K562 (cell line): ENCODE data around the gene ACY1. TPM values are rescaled to one million over a fixed set of nuclear protein-coding genes. Genes with fewer than 3 reads are reported as not detected.

Experiments used
- ATAC-seq: fragments of 200-7000 bp; cut with Tn5 transposase; 3 replicates; pipeline ENCODE4 v1.9.1; 2020; ENCODE audit warnings: moderate library complexity
- BruUV-seq: library from RNA; stranded (reverse); fragments of 400-500 nt; replicated peaks from 2 replicates; lab custom pipeline; 2021; lab: Mats Ljungman, UMichigan
- CTCF ChIA-PET: fragments of 300-600 bp; formaldehyde crosslinking; extraction: SDS; loops from one replicate; lab custom pipeline; 2021; ENCODE audit warnings: low intra/inter-chr PET ratio; lab: Yijun Ruan, JAX
- POLR2A ChIA-PET: fragments of 300-600, 350-650 bp; sonication (Branson Sonifier 250); formaldehyde crosslinking; extraction: SDS; loops from one replicate; lab custom pipeline; 2021; ENCODE audit warnings: antibody characterized with exemption, inconsistent platforms; lab: Yijun Ruan, JAX
- DNase-seq, 4 experiments: peaks; one replicate each; pipeline versions ENCODE4 v3.0.0 to v3.0.0-alpha.2; 2011 to 2018; ENCODE audit warnings: low spot score in 3 of 4, mixed read lengths in 3 of 4; ENCODE audit errors: extremely low read depth in 1 of 4
- FAIRE-seq: peaks from 2 replicates; lab custom pipeline; 2011; peaks lifted over from hg19 to GRCh38; lab: Jason Lieb, UNC
- H2AFZ ChIP-seq: 2 replicates; pipeline ENCODE4 v1.6.0; 2011; ENCODE audit warnings: low read depth, low read length, control low read depth, inconsistent platforms
- H3K27ac ChIP-seq: fragments of 200-600 bp; 3 replicates; pipeline ENCODE4 v1.8.0; 2011; ENCODE audit warnings: low read depth, mild to moderate bottlenecking, control low read depth, inconsistent platforms, low read length, moderate library complexity, mixed read lengths; ENCODE audit errors: extremely low read depth
- H3K27me3 ChIP-seq, 2 experiments: fragments of 300-600 bp in 1 of 2; 2 replicates in 1 of 2; 3 replicates in 1 of 2; pipeline versions ENCODE4 v1.6.0 to v1.8.0; 2011; ENCODE audit warnings: inconsistent platforms in 2 of 2, low read length in 2 of 2, mild to moderate bottlenecking in 1 of 2, mixed read lengths in 1 of 2, moderate library complexity in 1 of 2; ENCODE audit not compliant: control insufficient read depth in 2 of 2, insufficient read depth in 2 of 2
- H3K36me3 ChIP-seq: fragments of 300-600 bp; 3 replicates; pipeline ENCODE4 v1.8.0; 2011; ENCODE audit warnings: mild to moderate bottlenecking, low read length, inconsistent platforms; ENCODE audit not compliant: control insufficient read depth, insufficient read depth
- H3K4me1 ChIP-seq, 2 experiments: fragments of 200-600 bp in 1 of 2; replicated peaks in 1 of 2; 2 replicates in 1 of 2; 3 replicates in 1 of 2; pipeline versions ENCODE4 v1.5.1 to v1.8.0; 2011; ENCODE audit warnings: inconsistent platforms in 2 of 2, low read length in 2 of 2, mild to moderate bottlenecking in 1 of 2, mixed read lengths in 1 of 2, moderate library complexity in 1 of 2; ENCODE audit not compliant: control insufficient read depth in 2 of 2, insufficient read depth in 2 of 2
- H3K4me2 ChIP-seq: 2 replicates; pipeline ENCODE4 v1.6.1; 2011; ENCODE audit warnings: low read length, control low read depth, inconsistent platforms, mixed read lengths; ENCODE audit not compliant: insufficient read depth
- H3K4me3 ChIP-seq: fragments of 200-600 bp; sonication (generic), shearing (Covaris generic); 2 replicates; pipeline ENCODE4 v1.5.1; 2016; ENCODE audit warnings: control low read depth, inconsistent platforms
- H3K79me2 ChIP-seq: fragments of 200-600 bp; 3 replicates; pipeline ENCODE4 v1.8.0; 2011; ENCODE audit warnings: low read length, inconsistent platforms; ENCODE audit not compliant: control insufficient read depth, insufficient read depth
- H3K9ac ChIP-seq, 2 experiments: 2 replicates each; pipeline versions ENCODE4 v1.6.0 to v1.6.1; 2011; ENCODE audit warnings: low read depth in 2 of 2, low read length in 2 of 2, control low read depth in 1 of 2, inconsistent platforms in 1 of 2, mild to moderate bottlenecking in 1 of 2, mixed read lengths in 1 of 2; ENCODE audit not compliant: insufficient read depth in 1 of 2
- H3K9me1 ChIP-seq: one replicate; pipeline ENCODE4 v1.6.0; 2011; ENCODE audit warnings: inconsistent platforms, mild to moderate bottlenecking, low read length, moderate library complexity; ENCODE audit not compliant: control insufficient read depth, insufficient read depth
- H3K9me3 ChIP-seq: replicated peaks from 2 replicates; pipeline ENCODE4 v1.5.1; 2011; ENCODE audit warnings: low read depth, low read length, inconsistent platforms; ENCODE audit not compliant: control insufficient read depth, insufficient read depth
- H4K20me1 ChIP-seq: replicated peaks from 2 replicates; pipeline ENCODE4 v1.6.1; 2011; ENCODE audit warnings: low read length, inconsistent platforms, mixed read lengths; ENCODE audit not compliant: control insufficient read depth, insufficient read depth
- KDM1A ChIP-seq, 2 experiments: fragments of 450-650 bp; IDR thresholded peaks; 2 replicates each; pipeline ENCODE4 v1.6.1; 2016; ENCODE audit warnings: mild to moderate bottlenecking in 2 of 2
- POLR2AphosphoS5 ChIP-seq: IDR thresholded peaks from 2 replicates; pipeline ENCODE4 v1.6.1; 2011; ENCODE audit warnings: mild to moderate bottlenecking, low read depth, low read length, moderate library complexity; ENCODE audit not compliant: control insufficient read depth, insufficient read depth
- ZNF121 ChIP-seq: sonication (generic); formaldehyde crosslinking; conservative IDR thresholded peaks from 2 replicates; pipeline ENCODE4 v1.8.0; 2022; ENCODE audit warnings: missing genetic modification reagents
- WGBS: fragments of 100-300 bp; shearing (Covaris generic); methylation state at CpG from one replicate; pipeline ENCODE4 v1.1.6; 2016; ENCODE audit warnings: low coverage, mixed read lengths; ENCODE audit not compliant: insufficient coverage; ENCODE audit errors: missing lambda C conversion rate; 5-methylcytosine and 5-hydroxymethylcytosine counted together
- in situ Hi-C: fragments of 300-500 bp; cut with MboI; formaldehyde crosslinking; loops from 4 replicates; pipeline ENCODE4 v1.15.0; 2018; ENCODE audit warnings: inconsistent platforms, mixed read lengths
- intact Hi-C: fragments of 100-400 bp; cut with micrococcal nuclease; formaldehyde crosslinking; loops from 2 replicates; pipeline ENCODE4 v1.14.2; 2022
- polyA plus RNA-seq, 8 experiments: library from polyadenylated mRNA; depleted of rRNA in 4 of 8; stranded (reverse) in 5 of 8; unstranded in 3 of 8; fragments of >200 nt; fragmentation: Nextera tagmentation in 2 of 8; fragmentation: Illumina TruSeq in 1 of 8; extraction: Ambion mirVana in 2 of 8; extraction: Trizol in 1 of 8; gene quantifications; 2 replicates each; pipeline versions ENCODE4 v1.2.1 to v1.2.3, GENCODE V29; 2011 to 2014; ENCODE audit warnings: inconsistent platforms in 1 of 8, missing spikeins in 1 of 8
- total RNA-seq, 7 experiments: library from RNA; depleted of rRNA in 6 of 7; stranded (reverse); fragments of >200 nt in 6 of 7; fragmentation: Illumina TruSeq in 2 of 7; extraction: Trizol in 2 of 7; gene quantifications; 2 replicates each; pipeline versions ENCODE4 v1.2.1 to v1.2.3, GENCODE V29; 2011 to 2021; ENCODE audit warnings: low replicate concordance in 1 of 7
- TF ChIP-seq, protein P1 (sequence below): sonication (generic); formaldehyde crosslinking; IDR thresholded peaks from 2 replicates; pipeline ENCODE4 v1.8.0; 2022; ENCODE audit warnings: mild to moderate bottlenecking, missing genetic modification reagents

ACY1 gene
- total and polyA plus RNA-seq, 9 of the 15 experiments (the other 6 are each of a cell fraction or from before 2014, with no cell fraction given), result 70.7 to 195 (median 123) TPM

DNA sequence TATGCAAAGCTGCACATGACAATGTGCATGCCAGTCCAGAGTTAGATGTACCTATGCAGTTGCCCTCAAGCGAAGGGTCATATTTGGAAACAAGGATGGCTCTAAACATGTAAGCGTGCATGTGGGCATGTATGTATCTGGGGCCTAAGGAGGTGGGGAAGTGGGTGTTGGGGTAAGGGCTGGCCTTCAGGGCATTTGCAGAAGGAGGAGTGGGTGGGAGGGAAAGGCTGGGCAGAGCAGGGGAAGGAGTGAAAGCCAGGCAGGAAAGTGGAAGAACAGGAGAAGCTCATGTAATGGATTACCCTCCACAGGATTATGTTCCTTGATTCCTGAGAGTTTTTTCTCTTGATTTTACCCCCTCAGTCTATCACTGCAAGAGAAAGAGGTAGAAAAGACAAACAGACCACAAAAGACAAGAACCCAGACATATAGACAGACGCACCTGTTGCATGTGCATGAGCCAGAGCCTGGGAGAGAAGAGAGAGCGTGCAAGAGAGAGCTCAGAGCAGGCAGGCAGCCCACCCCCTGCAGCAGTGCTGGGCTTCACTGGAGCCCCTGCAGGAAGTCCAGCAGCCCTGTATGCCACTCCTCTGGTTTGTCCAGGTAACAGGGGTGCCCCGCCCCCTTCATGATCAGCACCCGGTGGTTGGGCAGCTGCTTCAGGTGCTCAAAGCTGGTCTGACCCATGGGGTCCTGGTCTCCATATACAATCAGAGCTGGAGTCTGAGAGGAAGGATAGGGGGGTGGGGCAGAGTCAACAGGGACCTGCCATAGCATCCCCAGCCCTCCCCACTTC is 14.3 kb upstream of the ACY1 start:
- Histone ChIP-seq H3K27ac (no peak overlapping the region), H3K4me2 (no peak overlapping the region), H3K9ac (no peak overlapping the region), H3K27me3 (no peaks in the 10 kb centered on the region), H3K9me3 (no peaks in the 10 kb centered on the region), H2AFZ (no peak overlapping the region)
- intact Hi-C loops, result no loop called here
- no peak for FAIRE-seq
- no peak for TF ChIP-seq POLR2AphosphoS5
- TF ChIP-seq, protein P1, sequence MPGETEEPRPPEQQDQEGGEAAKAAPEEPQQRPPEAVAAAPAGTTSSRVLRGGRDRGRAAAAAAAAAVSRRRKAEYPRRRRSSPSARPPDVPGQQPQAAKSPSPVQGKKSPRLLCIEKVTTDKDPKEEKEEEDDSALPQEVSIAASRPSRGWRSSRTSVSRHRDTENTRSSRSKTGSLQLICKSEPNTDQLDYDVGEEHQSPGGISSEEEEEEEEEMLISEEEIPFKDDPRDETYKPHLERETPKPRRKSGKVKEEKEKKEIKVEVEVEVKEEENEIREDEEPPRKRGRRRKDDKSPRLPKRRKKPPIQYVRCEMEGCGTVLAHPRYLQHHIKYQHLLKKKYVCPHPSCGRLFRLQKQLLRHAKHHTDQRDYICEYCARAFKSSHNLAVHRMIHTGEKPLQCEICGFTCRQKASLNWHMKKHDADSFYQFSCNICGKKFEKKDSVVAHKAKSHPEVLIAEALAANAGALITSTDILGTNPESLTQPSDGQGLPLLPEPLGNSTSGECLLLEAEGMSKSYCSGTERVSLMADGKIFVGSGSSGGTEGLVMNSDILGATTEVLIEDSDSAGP (CRISPR knock-in tag), result no peak
- peak in 1 of 2 experiments; percentile 11; a peak in 1 of 4 replicates for TF ChIP-seq KDM1A (IDR thresholded peaks at IDR 0.05)
- TF ChIP-seq ZNF121 (CRISPR knock-in tag), result no peak
- TF ChIP-seq, all 486 proteins: peak for 1
- DNase-seq, result no peak
- TSS peak; percentile 37 for BruUV-seq
- Histone ChIP-seq H4K20me1 (0 out of 2 replicates have a peak, but pooled peaks cover 4% of the 10 kb centered on the region), H3K36me3 (peaks cover 38% of the 10 kb centered on the region; the same call in 1 of the 3 replicates), H3K4me1 (peaks cover 4 to 61% of the 10 kb centered on the region in 2 experiments), H3K4me3 (no peak overlapping the region), H3K79me2 (peaks cover 32% of the 10 kb centered on the region), H3K9me1 (peaks cover 3% of the 10 kb centered on the region)
- WGBS, result 71% methylated on average over 5 of the region's 6 CpGs
- POLR2A ChIA-PET, result interaction anchor here (0.5 to 1.4 kb wide), 4 partner anchors 9 to 254 kb away, joined by 3 to 5 read pairs (median 3); no protein-coding TSS in a partner anchor
- no peak for ATAC-seq
- CTCF ChIA-PET, result no interaction called here
- in situ Hi-C loops, result no loop called here
